ENCODE results near the gene RYR2. TPM values are rescaled to one million over a fixed set of nuclear protein-coding genes. Genes with fewer than 3 reads are reported as not detected.

The RYR2 gene
- total RNA-seq, 2 donors from 2014 or later, result 59.0 to 75.9 TPM

GRCh38 chr1:237650809-237651208 lies 608.8 kb downstream of the RYR2 start:
- DNase-seq (ENCODE audit: low spot score) (no peak), ATAC-seq (ENCODE audit: insufficient number of reproducible peaks, low FRiP score, low read depth) (no peak)
- Histone ChIP-seq H3K9me3 (no peaks in the 10 kb centered on the region), H3K4me1 (ENCODE audit: control insufficient read depth in 1 of 2, low read depth in 2 of 2) (no peaks in the 10 kb centered on the region), H3K4me3 (no peak overlapping the region), H3K27ac (no peak overlapping the region), H3K27me3 (replicated peaks; ENCODE audit: insufficient read depth) (no peaks in the 10 kb centered on the region), H3K36me3 (peaks cover 18% of the 10 kb centered on the region)
- no peak for TF ChIP-seq CTCF (IDR thresholded peaks at IDR 0.05)

- no peaks in the 10 kb centered on the region for H3K4me1 ChIP-seq (ENCODE audit: control insufficient read depth in 1 of 2, low read depth in 2 of 2)
- TF ChIP-seq CTCF (IDR thresholded peaks at IDR 0.05), result no peak
- no peak for DNase-seq (ENCODE audit: low spot score)
- no peaks in the 10 kb centered on the region for H3K9me3 ChIP-seq
- no peaks in the 10 kb centered on the region for H3K27me3 ChIP-seq (replicated peaks; ENCODE audit: insufficient read depth)
- ATAC-seq (ENCODE audit: insufficient number of reproducible peaks, low FRiP score, low read depth), result peak; percentile 28
- H3K27ac ChIP-seq, result no peak overlapping the region
- H3K4me3 ChIP-seq, result no peak overlapping the region
- peaks cover 2% of the 10 kb centered on the region for H3K36me3 ChIP-seq
Measured at GRCh38 chr1:237655778-237656177, 613.8 kb downstream of the RYR2 start.

GRCh38 chr1:237664348-237664747 lies 622.4 kb downstream of the RYR2 start:
- ATAC-seq (ENCODE audit: insufficient number of reproducible peaks, low FRiP score, low read depth) (no peak), DNase-seq (ENCODE audit: low spot score) (no peak)
- H3K27me3 ChIP-seq (replicated peaks; ENCODE audit: insufficient read depth), result no peaks in the 10 kb centered on the region
- no peaks in the 10 kb centered on the region for H3K9me3 ChIP-seq
- H3K36me3 ChIP-seq, result peaks cover 6% of the 10 kb centered on the region
- no peak overlapping the region for H3K27ac ChIP-seq
- H3K4me3 ChIP-seq, result no peak overlapping the region
- no peak for TF ChIP-seq CTCF (IDR thresholded peaks at IDR 0.05)
- no peaks in the 10 kb centered on the region for H3K4me1 ChIP-seq (ENCODE audit: control insufficient read depth in 1 of 2, low read depth in 2 of 2)

- H3K36me3 ChIP-seq, result peaks cover 6% of the 10 kb centered on the region
- ATAC-seq (ENCODE audit: insufficient number of reproducible peaks, low FRiP score, low read depth) (no peak), DNase-seq (ENCODE audit: low spot score) (no peak)
- H3K4me3 ChIP-seq, result no peak overlapping the region
- H3K27me3 ChIP-seq (replicated peaks; ENCODE audit: insufficient read depth), result no peaks in the 10 kb centered on the region
- H3K27ac ChIP-seq, result no peak overlapping the region
- TF ChIP-seq CTCF (IDR thresholded peaks at IDR 0.05), result no peak
- H3K9me3 ChIP-seq, result no peaks in the 10 kb centered on the region
- H3K4me1 ChIP-seq (ENCODE audit: control insufficient read depth in 1 of 2, low read depth in 2 of 2), result no peaks in the 10 kb centered on the region
Measured at GRCh38 chr1:237670302-237670701, 628.3 kb downstream of the RYR2 start.

GRCh38 chr1:237671262-237671661 lies 629.3 kb downstream of the RYR2 start:
- H3K27ac ChIP-seq, result no peak overlapping the region
- no peaks in the 10 kb centered on the region for H3K4me1 ChIP-seq (ENCODE audit: control insufficient read depth in 1 of 2, low read depth in 2 of 2)
- TF ChIP-seq CTCF (IDR thresholded peaks at IDR 0.05), result no peak
- no peak for DNase-seq (ENCODE audit: low spot score)
- no peaks in the 10 kb centered on the region for H3K9me3 ChIP-seq
- H3K36me3 ChIP-seq, result peaks cover 6% of the 10 kb centered on the region
- no peaks in the 10 kb centered on the region for H3K27me3 ChIP-seq (replicated peaks; ENCODE audit: insufficient read depth)
- H3K4me3 ChIP-seq, result no peak overlapping the region
- ATAC-seq (ENCODE audit: insufficient number of reproducible peaks, low FRiP score, low read depth), result no peak
